GM20000 (cell line): ENCODE results near the gene CAT.

Source experiments
- DNase-seq: peaks from one replicate; pipeline ENCODE4 v3.0.0; 2012; ENCODE audit warnings: low spot score
- TF ChIP-seq, protein P1 (sequence below): IDR thresholded peaks from 2 replicates; pipeline ENCODE4 v1.5.1; 2012; ENCODE audit warnings: mild to moderate bottlenecking, control low read depth; ENCODE audit errors: extremely low read depth, missing control alignments

The CAT gene

DNA sequence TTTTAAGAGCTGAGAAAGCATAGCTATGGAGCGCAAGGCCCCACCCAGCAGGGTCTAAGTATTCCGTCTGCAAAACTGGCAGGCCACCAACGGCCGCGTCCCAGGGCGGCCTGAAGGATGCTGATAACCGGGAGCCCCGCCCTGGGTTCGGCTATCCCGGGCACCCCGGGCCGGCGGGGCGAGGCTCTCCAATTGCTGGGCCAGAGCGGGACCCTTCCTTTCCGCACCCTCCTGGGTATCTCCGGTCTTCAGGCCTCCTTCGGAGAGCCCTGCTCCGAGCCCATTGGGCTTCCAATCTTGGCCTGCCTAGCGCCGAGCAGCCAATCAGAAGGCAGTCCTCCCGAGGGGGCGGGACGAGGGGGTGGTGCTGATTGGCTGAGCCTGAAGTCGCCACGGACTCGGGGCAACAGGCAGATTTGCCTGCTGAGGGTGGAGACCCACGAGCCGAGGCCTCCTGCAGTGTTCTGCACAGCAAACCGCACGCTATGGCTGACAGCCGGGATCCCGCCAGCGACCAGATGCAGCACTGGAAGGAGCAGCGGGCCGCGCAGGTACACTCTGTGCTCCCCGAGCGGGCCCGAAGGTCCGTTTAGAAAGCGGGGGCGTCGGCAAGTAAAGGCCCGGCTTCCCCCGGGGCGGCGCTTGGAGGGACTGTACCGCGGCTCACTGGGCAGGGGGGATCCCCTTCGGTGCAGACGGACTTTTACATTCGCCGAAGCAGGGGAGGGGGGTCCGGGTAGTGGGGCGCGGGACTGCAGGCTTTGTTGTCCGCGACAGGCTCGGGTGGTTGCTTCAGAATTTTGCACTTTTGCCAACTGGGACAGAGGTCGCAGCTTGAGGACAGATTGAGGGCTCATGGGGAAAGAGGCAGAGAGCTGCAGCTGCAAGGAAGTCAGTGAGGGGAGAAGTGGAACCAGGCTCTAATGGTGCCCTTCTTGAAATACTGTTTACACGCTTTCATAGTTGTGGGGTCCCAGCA is at the start of gene CAT:
Gene CAT, plus strand, starts transcription at position 406 of the 979 bp plus-strand sequence. Its CDS starts 80 bp downstream, at position 486.
- TF ChIP-seq, protein P1, sequence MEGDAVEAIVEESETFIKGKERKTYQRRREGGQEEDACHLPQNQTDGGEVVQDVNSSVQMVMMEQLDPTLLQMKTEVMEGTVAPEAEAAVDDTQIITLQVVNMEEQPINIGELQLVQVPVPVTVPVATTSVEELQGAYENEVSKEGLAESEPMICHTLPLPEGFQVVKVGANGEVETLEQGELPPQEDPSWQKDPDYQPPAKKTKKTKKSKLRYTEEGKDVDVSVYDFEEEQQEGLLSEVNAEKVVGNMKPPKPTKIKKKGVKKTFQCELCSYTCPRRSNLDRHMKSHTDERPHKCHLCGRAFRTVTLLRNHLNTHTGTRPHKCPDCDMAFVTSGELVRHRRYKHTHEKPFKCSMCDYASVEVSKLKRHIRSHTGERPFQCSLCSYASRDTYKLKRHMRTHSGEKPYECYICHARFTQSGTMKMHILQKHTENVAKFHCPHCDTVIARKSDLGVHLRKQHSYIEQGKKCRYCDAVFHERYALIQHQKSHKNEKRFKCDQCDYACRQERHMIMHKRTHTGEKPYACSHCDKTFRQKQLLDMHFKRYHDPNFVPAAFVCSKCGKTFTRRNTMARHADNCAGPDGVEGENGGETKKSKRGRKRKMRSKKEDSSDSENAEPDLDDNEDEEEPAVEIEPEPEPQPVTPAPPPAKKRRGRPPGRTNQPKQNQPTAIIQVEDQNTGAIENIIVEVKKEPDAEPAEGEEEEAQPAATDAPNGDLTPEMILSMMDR = no peak

DNA sequence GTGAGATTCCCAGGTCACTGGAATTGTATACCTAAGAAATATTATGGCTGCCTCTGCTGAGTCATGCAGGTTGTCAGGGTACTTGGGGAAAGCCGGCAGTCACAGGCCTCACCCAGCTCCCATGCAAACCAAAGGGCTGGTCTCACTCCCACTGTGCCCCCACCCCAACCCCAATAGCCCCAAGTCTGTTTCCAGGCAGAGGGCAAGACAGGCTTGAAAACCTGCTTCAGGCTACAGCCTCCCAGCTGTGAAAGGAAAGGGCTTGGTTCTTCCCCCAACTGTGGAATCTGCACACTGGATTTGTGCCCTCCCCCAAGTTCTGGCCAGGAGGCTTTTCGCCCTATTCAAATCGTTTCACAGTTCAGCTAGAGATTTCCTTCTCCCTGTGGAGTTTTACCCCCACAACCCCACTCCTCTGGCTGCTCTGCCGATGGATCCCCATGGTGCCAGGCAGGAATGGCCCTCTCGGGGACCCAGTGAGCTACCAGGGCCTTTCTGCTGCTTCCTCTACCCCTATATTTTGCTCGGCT is 43.9 kb upstream of the CAT start:
- TF ChIP-seq, protein P1 = no peak
- DNase-seq = no peak

More for the DNA sequence above, at the start of gene CAT:
- DNase-seq = peak; percentile 92

DNA sequence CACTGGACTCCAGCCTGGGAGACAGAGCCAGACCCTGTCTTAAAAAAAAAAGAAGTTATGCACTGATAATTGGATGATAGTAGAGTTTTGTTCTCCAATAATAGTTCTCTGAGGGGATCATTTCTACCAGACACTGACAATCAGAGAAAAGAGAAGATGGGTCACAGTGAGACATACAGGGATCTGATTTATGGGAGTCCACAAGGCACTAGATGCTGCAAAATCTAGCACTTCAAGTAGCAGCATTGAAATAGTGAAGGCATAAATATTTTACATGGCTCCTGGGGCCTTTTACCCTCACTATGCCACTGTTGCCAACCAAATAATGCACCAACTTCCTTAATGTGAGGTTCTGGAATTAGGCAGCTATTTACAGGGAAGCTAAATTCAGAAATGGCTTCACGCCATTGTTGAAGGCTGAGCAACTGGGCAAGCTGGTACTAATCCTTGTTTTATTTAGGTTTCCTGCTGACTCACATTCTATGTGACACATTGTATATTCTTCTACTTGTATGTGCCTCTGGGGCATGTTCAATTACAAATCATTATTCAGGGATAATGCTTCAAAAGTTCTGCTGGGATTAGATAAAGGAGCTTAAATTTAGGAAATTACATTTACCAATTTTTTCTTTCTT is 42.7 kb upstream of the CAT start:
- no peak for DNase-seq
- TF ChIP-seq, protein P1 = no peak

DNA sequence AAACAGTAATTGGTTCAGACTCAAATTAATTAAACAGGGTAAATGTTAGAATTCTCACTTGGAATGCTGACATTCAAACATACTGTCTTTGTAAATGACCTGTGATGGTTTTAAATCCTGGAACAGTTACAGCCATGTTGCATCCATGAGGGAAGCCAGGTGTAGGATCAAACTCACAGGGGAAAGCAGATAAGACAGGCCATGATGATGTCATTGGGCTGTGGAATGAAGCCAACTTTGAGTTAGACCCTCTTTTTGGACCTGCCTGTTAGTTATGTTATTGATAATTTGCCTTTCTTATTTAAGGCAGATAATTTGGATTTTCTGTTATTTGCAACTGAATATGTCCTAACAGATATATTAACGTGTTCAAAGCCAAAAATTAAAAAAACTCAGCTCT is 41.6 kb upstream of the CAT start:
- no peak for DNase-seq
- TF ChIP-seq, protein P1 = no peak

DNA sequence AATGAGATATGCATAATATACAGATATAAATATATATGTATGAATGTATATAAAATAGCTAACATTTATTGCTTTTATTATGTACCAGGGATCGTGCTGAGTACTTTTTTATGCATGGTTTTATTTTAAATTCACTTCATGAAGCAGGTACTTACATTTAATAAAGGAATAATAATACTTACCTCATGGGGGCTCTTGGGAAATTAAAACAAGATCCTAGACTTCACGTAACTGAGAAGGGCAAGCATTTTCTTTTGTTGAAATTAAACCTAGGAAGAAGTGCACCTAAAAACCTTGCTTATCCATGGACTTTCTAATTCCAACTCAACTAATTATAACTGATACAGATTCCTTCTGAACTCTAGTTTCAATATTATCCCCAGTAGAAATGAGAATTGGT is 40.9 kb upstream of the CAT start:
- DNase-seq = no peak
- TF ChIP-seq, protein P1 = no peak

DNA sequence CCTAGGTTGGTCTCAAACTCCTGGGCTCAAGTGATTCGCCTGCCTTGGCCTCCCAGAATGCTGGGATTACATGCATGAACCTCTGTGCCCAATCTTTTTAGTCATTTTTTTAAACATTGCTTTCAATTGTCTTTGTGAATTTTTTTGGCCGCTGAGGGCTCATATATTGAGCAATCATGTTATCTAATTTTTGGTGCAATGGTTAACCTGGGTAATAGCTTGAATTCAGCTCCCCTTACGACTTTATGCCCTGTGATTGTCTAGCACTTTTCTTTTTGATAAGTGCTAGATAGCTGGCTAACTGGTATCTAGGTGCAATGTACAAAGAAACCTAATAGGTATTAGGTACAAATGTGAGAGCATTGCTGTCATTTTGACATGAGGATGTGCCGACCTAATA is 35.3 kb upstream of the CAT start:
- TF ChIP-seq, protein P1 = no peak
- no peak for DNase-seq

DNA sequence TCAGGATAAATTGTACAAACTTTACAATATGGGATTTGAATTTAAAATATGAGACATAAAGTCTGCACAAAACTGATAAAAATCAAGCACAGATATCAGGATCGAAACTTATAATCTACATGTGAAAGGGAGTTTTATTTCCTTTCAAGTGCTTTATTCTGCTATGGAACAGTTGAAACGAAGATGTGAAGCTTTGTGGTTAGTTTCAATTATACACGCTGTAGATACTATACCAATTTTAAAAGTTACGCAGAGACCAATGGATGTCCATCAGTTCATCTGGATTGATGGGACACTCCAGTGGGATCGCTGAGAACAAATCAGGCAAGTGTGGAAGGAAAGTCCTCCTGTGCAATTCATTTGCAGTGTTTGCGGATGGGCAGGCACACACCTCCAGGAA is 34.5 kb upstream of the CAT start:
- DNase-seq = no peak
- TF ChIP-seq, protein P1 = no peak
